K562 (cell line): ENCODE results near the gene SYT7. TPM values are rescaled to one million over a fixed set of nuclear protein-coding genes. Genes with fewer than 3 reads are reported as not detected.
A peak's percentile ranks its signal among the peaks of the same experiment; 100 is the strongest.

ENCODE experiments used
- CREB3 ChIP-seq: fragments of 450-650 bp; conservative IDR thresholded peaks from 2 replicates; pipeline ENCODE4 v1.6.1; 2016; ENCODE audit warnings: missing genetic modification characterization, low read depth, mild to moderate bottlenecking, missing compliant biosample characterization, moderate library complexity
- ELK3 ChIP-seq: fragments of 450-650 bp; formaldehyde crosslinking; IDR thresholded peaks from 2 replicates; pipeline ENCODE4 v1.4.0; 2020; ENCODE audit warnings: mild to moderate bottlenecking
- HLTF ChIP-seq: fragments of 450-650 bp; IDR thresholded peaks from 2 replicates; pipeline ENCODE4 v1.6.1; 2016
- IRF1 ChIP-seq: sonication (generic); formaldehyde crosslinking; IDR thresholded peaks from 2 replicates; pipeline ENCODE4 v1.8.0; 2022; ENCODE audit warnings: missing genetic modification reagents, mild to moderate bottlenecking, borderline replicate concordance
- KAT2B ChIP-seq: IDR thresholded peaks from one replicate; pipeline ENCODE4 v1.6.1; 2012; ENCODE audit warnings: low read depth, mild to moderate bottlenecking, control low read depth, inconsistent platforms, low read length, moderate library complexity
- KLF16 ChIP-seq: IDR thresholded peaks from 2 replicates; pipeline ENCODE4 v1.6.1; 2016; ENCODE audit warnings: antibody characterized with exemption
- MGA ChIP-seq: fragments of 450-650 bp; IDR thresholded peaks from 2 replicates; pipeline ENCODE4 v1.6.1; 2016; ENCODE audit warnings: mild to moderate bottlenecking, moderate library complexity
- PHF21A ChIP-seq: fragments of 450-650 bp; IDR thresholded peaks from 2 replicates; pipeline ENCODE4 v1.6.1; 2017; ENCODE audit warnings: low read depth, borderline replicate concordance
- RFX7 ChIP-seq: fragments of 250-450 bp; sonication (Bioruptor Pico); IDR thresholded peaks from 2 replicates; pipeline ENCODE4 v1.5.1; 2021; ENCODE audit warnings: mild to moderate bottlenecking
- TFAP4 ChIP-seq: sonication (generic); formaldehyde crosslinking; IDR thresholded peaks from 2 replicates; pipeline ENCODE4 v1.8.0; 2022; ENCODE audit warnings: missing genetic modification reagents, mild to moderate bottlenecking, moderate library complexity, borderline replicate concordance
- ZNF561 ChIP-seq: fragments of 450-650 bp; formaldehyde crosslinking; conservative IDR thresholded peaks from 2 replicates; pipeline ENCODE4 v1.4.0; 2020; ENCODE audit warnings: mild to moderate bottlenecking, moderate library complexity
- ZNF668 ChIP-seq: fragments of 250-450 bp; sonication (Bioruptor Pico); IDR thresholded peaks from 2 replicates; pipeline ENCODE4 v1.8.0; 2022; ENCODE audit warnings: mild to moderate bottlenecking, inconsistent platforms
- polyA plus RNA-seq, 8 experiments: library from polyadenylated mRNA; depleted of rRNA in 4 of 8; stranded (reverse) in 5 of 8; unstranded in 3 of 8; fragments of >200 nt; fragmentation: Nextera tagmentation in 2 of 8; fragmentation: Illumina TruSeq in 1 of 8; extraction: Ambion mirVana in 2 of 8; extraction: Trizol in 1 of 8; gene quantifications; 2 replicates each; pipeline versions ENCODE4 v1.2.1 to v1.2.3, GENCODE V29; 2011 to 2014; ENCODE audit warnings: inconsistent platforms in 1 of 8, missing spikeins in 1 of 8
- total RNA-seq, 7 experiments: library from RNA; depleted of rRNA in 6 of 7; stranded (reverse); fragments of >200 nt in 6 of 7; fragmentation: Illumina TruSeq in 2 of 7; extraction: Trizol in 2 of 7; gene quantifications; 2 replicates each; pipeline versions ENCODE4 v1.2.1 to v1.2.3, GENCODE V29; 2011 to 2021; ENCODE audit warnings: low replicate concordance in 1 of 7

Gene SYT7
- total and polyA plus RNA-seq, 9 of the 15 experiments (the other 6 are each of a cell fraction or from before 2014, with no cell fraction given): 0.01 to 0.51 (median 0.16) TPM; not detected in 1

GRCh38 chr11:61567286-61568061 lies 13.4 kb downstream of the SYT7 start (continued):
- TF ChIP-seq MGA: no peak
- no peak for TF ChIP-seq KLF16
- no peak for TF ChIP-seq RFX7 (CRISPR knock-in tag)
- no peak for TF ChIP-seq PHF21A
- peak; percentile 90 for TF ChIP-seq CREB3 (tag)
- TF ChIP-seq TFAP4 (CRISPR knock-in tag): peak; percentile 100
- TF ChIP-seq ZNF561 (CRISPR knock-in tag): no peak
- TF ChIP-seq KAT2B: no peak
- TF ChIP-seq ZNF668 (CRISPR knock-in tag): peak; percentile 88
- peak; percentile 99; the same call in 1 of the 2 replicates for TF ChIP-seq IRF1 (CRISPR knock-in tag)
- no peak for TF ChIP-seq ELK3 (CRISPR knock-in tag)
- no peak for TF ChIP-seq HLTF
